K562 treated with DMSO at 1 percent for 48 hours (cell line): Measurements from ENCODE around the gene MGP. TPM values are rescaled to one million over a fixed set of nuclear protein-coding genes. Genes with fewer than 3 reads are reported as not detected.

ENCODE experiments used
- total RNA-seq: library from RNA; unstranded; fragments of 300-600 nt; gene quantifications from 2 replicates; pipeline ENCODE4 v1.2.3, GENCODE V29; 2022; ENCODE audit warnings: low replicate concordance; ENCODE audit errors: extremely low read depth

MGP gene
- not detected in 2 replicates for total RNA-seq

GRCh38 chr12:14885718-14886221 lies at the start of gene MGP:
Gene MGP, minus strand, starts transcription at chr12:14885854. Its CDS starts 63 bp downstream, at chr12:14885791.

GRCh38 chr12:14843425-14843887 lies 42.2 kb downstream of the MGP start, which contains the start of gene ART4:
Gene ART4, minus strand, starts transcription at chr12:14843526. Its CDS starts 413 bp downstream, at chr12:14843113.

Other genes starting within 250 kb of the MGP start
- not detected in 2 replicates for gene GUCY2C, start 189.3 kb downstream of the MGP start, total RNA-seq
- not detected in 2 replicates for gene WBP11, start 82.4 kb downstream of the MGP start, total RNA-seq
- gene C12orf60, start 82.2 kb downstream of the MGP start, total RNA-seq, result not detected in 2 replicates
- gene SMCO3, start 71.7 kb downstream of the MGP start, total RNA-seq, result not detected in 2 replicates
- not detected in 2 replicates for gene ART4, start 42.3 kb downstream of the MGP start, total RNA-seq
- not detected in 2 replicates for gene ERP27, start 52.7 kb upstream of the MGP start, total RNA-seq
- gene ARHGDIB, start 75.7 kb upstream of the MGP start, total RNA-seq, result not detected in 2 replicates
- gene PDE6H, start 87.2 kb upstream of the MGP start, total RNA-seq, result not detected in 2 replicates